ENCODE results near the gene FBXW11.
"Not testable (repeated sequence)": the region's sequence is repeated elsewhere in the genome, so short reads cannot be mapped to it uniquely, and the experiment has no call there.

The FBXW11 gene

GRCh38 chr5:171984748-171985419 lies 21.6 kb downstream of the FBXW11 start:
- no peak for TF ChIP-seq CTCF (IDR thresholded peaks at IDR 0.05; ENCODE audit: low read depth, low read length, missing control alignments)
- H3K4me3 ChIP-seq (ENCODE audit: low read depth, low read length): no peak overlapping the region
- no peak for DNase-seq (ENCODE audit: low read depth)

GRCh38 chr5:171981847-171982246 lies 24.6 kb downstream of the FBXW11 start:
- no peak for TF ChIP-seq CTCF (IDR thresholded peaks at IDR 0.05; ENCODE audit: low read depth, low read length, missing control alignments)
- no peak for DNase-seq (ENCODE audit: low read depth)
- no peak overlapping the region for H3K4me3 ChIP-seq (ENCODE audit: low read depth, low read length)

GRCh38 chr5:171980792-171981191 lies 25.6 kb downstream of the FBXW11 start:
- no peak for DNase-seq (ENCODE audit: low read depth)
- H3K4me3 ChIP-seq (ENCODE audit: low read depth, low read length): no peak overlapping the region
- no peak for TF ChIP-seq CTCF (IDR thresholded peaks at IDR 0.05; ENCODE audit: low read depth, low read length, missing control alignments)

GRCh38 chr5:171979606-171980005 lies 26.8 kb downstream of the FBXW11 start:
- DNase-seq (ENCODE audit: low read depth): no peak
- H3K4me3 ChIP-seq (ENCODE audit: low read depth, low read length): no peak overlapping the region
- TF ChIP-seq CTCF (IDR thresholded peaks at IDR 0.05; ENCODE audit: low read depth, low read length, missing control alignments): no peak

GRCh38 chr5:171978519-171978918 lies 27.9 kb downstream of the FBXW11 start:
- peak; percentile 48 for DNase-seq (ENCODE audit: low read depth)
- no peak for TF ChIP-seq CTCF (IDR thresholded peaks at IDR 0.05; ENCODE audit: low read depth, low read length, missing control alignments)
- peak overlapping the region; percentile 53 for H3K4me3 ChIP-seq (ENCODE audit: low read depth, low read length)

- H3K4me3 ChIP-seq (ENCODE audit: low read depth, low read length): peak overlapping the region; percentile 53; the same call in 1 of the 2 replicates
- no peak for TF ChIP-seq CTCF (IDR thresholded peaks at IDR 0.05; ENCODE audit: low read depth, low read length, missing control alignments)
- DNase-seq (ENCODE audit: low read depth): no peak
These were observed 28.4 kb downstream of the FBXW11 start for GRCh38 chr5:171978016-171978415.

- DNase-seq (ENCODE audit: low read depth): not testable (repeated sequence)
- peak overlapping the region; percentile 14; the same call in 1 of the 2 replicates for H3K4me3 ChIP-seq (ENCODE audit: low read depth, low read length)
These were observed 29.0 kb downstream of the FBXW11 start for GRCh38 chr5:171977244-171977950.

All from GM12864 (cell line).